Activated naive CD8-positive, alpha-beta T cell treated with anti-CD3 and anti-CD28 coated beads, Interleukin-2, amount 10 ng/mL, durations not matched to agents 7 days and 5 days (primary cell): ENCODE results near the gene BCAN. TPM values are rescaled to one million over a fixed set of nuclear protein-coding genes. Genes with fewer than 3 reads are reported as not detected.

Source experiments
- ATAC-seq: fragments of 150-1000 bp; cut with Tn5 transposase; one replicate; pipeline ENCODE4 v1.10.0; 2021; ENCODE audit warnings: low read depth, moderate library complexity
- POLR2A ChIA-PET: fragments of 350-600 bp; sonication (Branson Sonifier 250); formaldehyde crosslinking; loops from one replicate; lab custom pipeline; 2021; ENCODE audit warnings: antibody characterized with exemption; lab: Charles Lee
- DNase-seq: peaks from one replicate; pipeline ENCODE4 v3.0.0; 2021
- H3K27ac Mint-ChIP-seq: one replicate; pipeline ENCODE4 v1.8.0; 2022; ENCODE audit warnings: mild to moderate bottlenecking, mixed read lengths
- H3K27me3 Mint-ChIP-seq: one replicate; pipeline ENCODE4 v1.8.0; 2022; ENCODE audit warnings: mild to moderate bottlenecking, moderate library complexity, mixed read lengths
- H3K36me3 Mint-ChIP-seq: one replicate; pipeline ENCODE4 v1.8.0; 2021; ENCODE audit warnings: mild to moderate bottlenecking, mixed read lengths
- H3K4me1 Mint-ChIP-seq: one replicate; pipeline ENCODE4 v1.8.0; 2021; ENCODE audit warnings: mixed read lengths
- H3K4me3 Mint-ChIP-seq: one replicate; pipeline ENCODE4 v1.8.0; 2022; ENCODE audit warnings: mild to moderate bottlenecking, moderate library complexity, mixed read lengths
- H3K9me3 Mint-ChIP-seq: one replicate; pipeline ENCODE4 v1.8.0; 2021; ENCODE audit warnings: mixed read lengths
- total RNA-seq, 2 experiments: library from RNA; stranded (reverse); gene quantifications; one replicate each; pipeline ENCODE4 v1.2.3, GENCODE V29; 2021

BCAN gene
- total RNA-seq, 2 experiments from 2014 or later, result not detected

DNA sequence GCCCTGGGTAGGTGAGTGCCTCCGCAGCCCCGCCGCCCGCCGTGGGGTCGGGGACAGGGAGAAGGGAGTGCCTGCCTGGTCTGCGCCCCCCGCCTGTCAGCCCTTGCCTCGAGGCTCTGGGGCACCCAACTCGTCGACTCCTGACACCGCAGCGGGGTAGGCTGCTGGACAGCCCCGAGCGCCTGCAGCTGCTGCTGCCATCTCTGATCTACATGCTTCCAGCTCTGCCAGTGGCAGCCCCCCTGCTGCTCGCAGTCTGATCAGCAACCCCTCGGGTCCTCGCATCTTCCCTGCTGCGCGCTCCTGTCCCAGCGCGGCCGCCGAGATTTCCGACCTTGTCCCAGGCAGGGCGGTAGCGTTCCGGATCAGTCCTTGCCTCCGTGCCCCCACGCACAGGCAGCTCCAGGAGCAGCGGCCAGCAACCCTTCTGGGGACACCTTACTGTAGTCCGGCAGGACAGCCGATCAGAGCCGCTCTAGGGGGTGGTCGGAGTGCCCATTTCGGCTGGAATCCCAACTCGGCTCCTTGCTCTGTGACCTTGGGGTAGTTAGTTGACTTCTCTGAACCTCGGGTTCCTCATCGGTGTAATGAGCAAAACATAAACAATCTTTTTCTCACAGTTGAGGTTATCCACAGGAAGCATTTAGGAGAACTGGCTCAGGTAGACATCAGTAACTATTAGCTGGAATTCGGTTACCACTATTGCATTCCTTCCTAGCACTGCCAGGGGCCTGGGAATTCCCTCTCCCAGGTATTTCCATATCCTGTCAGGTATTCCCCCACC, 540 bp downstream of the BCAN start:
- Mint-ChIP-seq H3K4me1 (peaks cover 41% of the 10 kb centered on the region), H3K27me3 (peaks cover 83% of the 10 kb centered on the region), H3K27ac (no peak overlapping the region), H3K4me3 (peak overlapping the region; percentile 44), H3K9me3 (no peaks in the 10 kb centered on the region), H3K36me3 (no peaks in the 10 kb centered on the region)
- POLR2A ChIA-PET, result interaction anchor here (0.6 to 1.9 kb wide), 4 partner anchors 16 to 145 kb away, joined by 3 to 8 read pairs (median 6); no protein-coding TSS in a partner anchor
- DNase-seq, result no peak
- ATAC-seq, result no peak

DNA sequence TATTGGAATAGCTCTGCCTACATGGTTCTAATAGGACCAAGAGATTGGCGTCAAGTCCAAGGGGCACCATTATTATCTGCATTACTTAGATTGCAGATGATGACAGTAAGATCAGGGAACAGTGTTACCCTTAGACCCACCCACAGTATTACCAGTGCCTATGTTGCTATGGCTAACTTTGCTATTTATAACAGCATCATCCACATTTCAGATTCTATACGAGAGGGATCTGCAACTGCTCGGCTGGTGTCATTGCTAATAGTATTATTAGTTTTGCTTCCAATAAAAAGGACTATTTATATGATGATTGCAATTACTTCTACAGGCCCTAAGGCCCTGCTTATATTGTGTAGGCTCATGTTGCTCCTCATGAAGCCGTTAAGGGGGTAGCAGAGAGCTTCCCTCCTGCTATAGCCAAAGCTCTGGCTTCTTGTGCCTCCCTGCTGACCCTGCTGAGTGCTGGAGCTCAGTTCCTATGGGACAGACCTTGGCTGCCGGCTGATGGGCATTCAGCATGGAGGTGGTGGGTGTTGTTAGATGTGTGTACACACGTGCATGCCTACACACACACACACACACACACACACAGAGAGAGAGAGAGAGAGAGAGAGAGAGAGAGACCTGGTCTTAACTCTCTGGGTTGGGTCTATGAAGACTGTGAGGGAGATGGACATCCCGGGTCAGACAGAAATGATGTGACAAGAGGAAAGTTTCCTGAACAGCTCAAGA, 1.3 kb downstream of the BCAN start:
- peak overlapping the region; percentile 36 for H3K27ac Mint-ChIP-seq
- no peaks in the 10 kb centered on the region for H3K9me3 Mint-ChIP-seq
- H3K36me3 Mint-ChIP-seq, result no peaks in the 10 kb centered on the region
- H3K4me1 Mint-ChIP-seq, result peaks cover 41% of the 10 kb centered on the region
- peaks cover 88% of the 10 kb centered on the region for H3K27me3 Mint-ChIP-seq
- DNase-seq (peak; percentile 44), ATAC-seq (peak; percentile 1)
- POLR2A ChIA-PET, result interaction anchor here (0.7 to 1.9 kb wide), 6 partner anchors 16 to 285 kb away, joined by 3 to 8 read pairs (median 6); no protein-coding TSS in a partner anchor
- peak overlapping the region; percentile 47 for H3K4me3 Mint-ChIP-seq

DNA sequence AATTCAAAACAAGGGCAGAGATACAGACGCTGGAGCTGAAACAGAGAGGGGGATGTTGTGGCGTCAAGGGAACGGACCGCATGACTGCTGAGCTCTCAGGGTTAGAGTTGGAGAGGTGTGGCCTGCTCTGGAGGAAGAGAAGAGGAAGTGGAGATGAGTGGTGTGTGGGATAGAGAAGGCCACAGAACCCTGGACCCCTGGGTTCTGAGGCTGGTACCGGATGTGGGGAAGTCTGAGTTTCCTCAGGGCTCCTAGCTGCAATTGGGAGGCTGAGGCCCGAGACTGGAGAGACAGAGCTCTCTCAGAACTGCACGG, 1.8 kb downstream of the BCAN start:
- H3K27me3 Mint-ChIP-seq, result peaks cover 87% of the 10 kb centered on the region
- ATAC-seq, result peak; percentile 96
- POLR2A ChIA-PET, result interaction anchor here (0.6 to 1.9 kb wide), 5 partner anchors 17 to 284 kb away, joined by 3 to 8 read pairs (median 5); no protein-coding TSS in a partner anchor
- peak; percentile 67 for DNase-seq
- peak overlapping the region; percentile 36 for H3K27ac Mint-ChIP-seq
- peaks cover 41% of the 10 kb centered on the region for H3K4me1 Mint-ChIP-seq
- H3K9me3 Mint-ChIP-seq, result no peaks in the 10 kb centered on the region
- no peaks in the 10 kb centered on the region for H3K36me3 Mint-ChIP-seq
- peak overlapping the region; percentile 47 for H3K4me3 Mint-ChIP-seq

DNA sequence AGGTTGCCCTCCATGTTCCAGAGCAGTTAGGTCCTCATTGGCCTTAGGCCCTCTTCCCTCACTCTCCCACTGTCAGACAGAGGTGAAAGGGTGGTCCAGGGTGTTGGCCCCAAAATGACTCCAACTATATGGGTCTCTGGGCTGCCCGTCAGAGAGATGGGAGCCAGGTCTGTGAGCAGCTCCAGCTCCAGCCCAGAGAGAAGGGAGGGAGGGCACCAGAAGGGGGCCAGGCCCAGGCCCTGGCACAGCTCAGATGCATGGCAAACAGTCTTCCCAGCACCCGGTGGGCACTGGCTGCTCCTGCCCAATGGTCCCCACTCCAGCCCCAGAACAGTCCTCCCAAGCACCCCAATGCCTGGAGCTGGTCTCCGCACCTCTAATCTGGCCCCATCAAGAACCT, 2.2 kb downstream of the BCAN start:
- peaks cover 41% of the 10 kb centered on the region for H3K4me1 Mint-ChIP-seq
- peaks cover 87% of the 10 kb centered on the region for H3K27me3 Mint-ChIP-seq
- H3K36me3 Mint-ChIP-seq, result no peaks in the 10 kb centered on the region
- H3K27ac Mint-ChIP-seq, result no peak overlapping the region
- H3K4me3 Mint-ChIP-seq, result peak overlapping the region; percentile 47
- ATAC-seq (peak; percentile 17), DNase-seq (no peak)
- no peaks in the 10 kb centered on the region for H3K9me3 Mint-ChIP-seq
- POLR2A ChIA-PET, result interaction anchor here (0.6 to 1.9 kb wide), 5 partner anchors 17 to 284 kb away, joined by 3 to 8 read pairs (median 5); no protein-coding TSS in a partner anchor

DNA sequence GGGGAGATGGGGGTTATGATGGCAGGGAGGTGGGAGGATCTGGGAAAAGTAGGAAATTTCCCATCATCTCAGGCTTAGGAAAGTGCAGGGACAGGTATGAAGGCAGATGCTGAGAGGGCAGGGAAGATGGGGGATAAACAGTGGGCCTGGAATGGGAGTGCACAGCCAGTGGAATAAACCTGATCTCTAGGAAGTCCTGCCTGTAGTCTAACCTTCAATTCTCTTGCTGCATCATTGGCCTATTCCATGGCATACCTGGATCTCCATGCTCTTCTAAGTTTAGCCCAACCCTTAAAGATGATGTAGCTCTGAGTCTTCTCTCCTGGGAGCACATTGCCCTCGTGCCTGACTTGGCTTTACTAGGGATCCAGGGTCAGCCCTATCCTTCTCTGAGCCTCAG, 2.7 kb downstream of the BCAN start:
- H3K4me3 Mint-ChIP-seq, result no peak overlapping the region
- H3K27ac Mint-ChIP-seq, result no peak overlapping the region
- POLR2A ChIA-PET, result interaction anchor here (1.4 kb wide), 1 partner anchor 20 kb away, joined by 6 read pairs; no protein-coding TSS in a partner anchor
- H3K4me1 Mint-ChIP-seq, result peaks cover 41% of the 10 kb centered on the region
- H3K36me3 Mint-ChIP-seq, result no peaks in the 10 kb centered on the region
- no peak for ATAC-seq
- H3K27me3 Mint-ChIP-seq, result peaks cover 86% of the 10 kb centered on the region
- DNase-seq, result no peak
- H3K9me3 Mint-ChIP-seq, result no peaks in the 10 kb centered on the region

DNA sequence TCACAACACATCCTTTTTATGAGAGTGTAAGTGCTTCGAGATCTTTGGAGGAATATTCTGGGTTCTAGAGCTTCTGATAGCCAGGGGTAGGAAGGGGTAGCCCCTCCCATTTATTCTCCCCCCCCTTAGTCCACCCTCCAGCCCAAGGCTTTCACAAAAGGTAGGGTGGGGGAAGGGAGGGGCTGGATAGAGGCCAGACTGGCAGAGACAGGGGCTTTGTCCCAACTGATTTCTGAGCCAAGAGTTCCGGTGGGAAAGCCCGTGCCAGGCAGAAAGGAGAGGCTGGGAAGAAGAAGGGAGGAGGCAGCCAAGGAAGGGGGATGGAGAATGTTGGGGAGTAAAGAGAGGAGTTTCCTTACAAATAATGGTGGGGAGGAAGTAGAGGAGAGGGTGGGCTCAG, 3.1 kb downstream of the BCAN start:
- peaks cover 41% of the 10 kb centered on the region for H3K4me1 Mint-ChIP-seq
- H3K27me3 Mint-ChIP-seq, result peaks cover 85% of the 10 kb centered on the region
- H3K4me3 Mint-ChIP-seq, result no peak overlapping the region
- peak; percentile 25 for DNase-seq
- H3K36me3 Mint-ChIP-seq, result no peaks in the 10 kb centered on the region
- H3K9me3 Mint-ChIP-seq, result no peaks in the 10 kb centered on the region
- POLR2A ChIA-PET, result no interaction called here
- ATAC-seq, result no peak
- H3K27ac Mint-ChIP-seq, result no peak overlapping the region

DNA sequence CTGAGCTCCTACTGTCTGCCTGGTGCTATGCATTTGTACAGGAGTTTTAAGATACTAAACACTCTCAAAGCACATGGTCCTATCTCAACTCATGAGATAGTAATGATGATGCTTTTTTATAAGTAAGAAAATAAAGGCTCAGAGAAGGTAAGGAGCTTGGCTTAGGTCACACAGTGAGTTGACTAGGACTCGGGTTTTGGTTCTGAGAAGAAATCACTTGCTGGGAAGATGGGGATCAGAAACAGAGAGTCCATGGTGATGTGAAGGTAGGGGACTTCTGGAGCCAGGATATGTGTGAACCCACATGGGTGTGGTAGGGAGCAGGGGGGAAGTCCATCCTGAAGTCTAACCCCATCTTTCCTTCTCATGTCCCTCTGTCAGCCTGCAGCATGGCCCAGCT, 3.7 kb downstream of the BCAN start:
- POLR2A ChIA-PET, result no interaction called here
- Mint-ChIP-seq H3K4me1 (peaks cover 41% of the 10 kb centered on the region), H3K36me3 (no peaks in the 10 kb centered on the region), H3K9me3 (no peaks in the 10 kb centered on the region), H3K27me3 (peaks cover 84% of the 10 kb centered on the region), H3K27ac (no peak overlapping the region), H3K4me3 (no peak overlapping the region)
- no peak for DNase-seq
- no peak for ATAC-seq

DNA sequence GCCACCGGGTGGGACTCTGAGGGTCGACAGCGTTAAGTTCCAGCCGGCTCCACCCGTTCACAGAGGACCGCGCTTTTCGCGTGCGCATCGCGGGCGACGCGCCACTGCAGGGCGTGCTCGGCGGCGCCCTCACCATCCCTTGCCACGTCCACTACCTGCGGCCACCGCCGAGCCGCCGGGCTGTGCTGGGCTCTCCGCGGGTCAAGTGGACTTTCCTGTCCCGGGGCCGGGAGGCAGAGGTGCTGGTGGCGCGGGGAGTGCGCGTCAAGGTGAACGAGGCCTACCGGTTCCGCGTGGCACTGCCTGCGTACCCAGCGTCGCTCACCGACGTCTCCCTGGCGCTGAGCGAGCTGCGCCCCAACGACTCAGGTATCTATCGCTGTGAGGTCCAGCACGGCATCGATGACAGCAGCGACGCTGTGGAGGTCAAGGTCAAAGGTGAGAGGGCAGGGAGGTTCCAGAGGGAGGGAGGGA, 4.9 kb downstream of the BCAN start:
- no peaks in the 10 kb centered on the region for H3K36me3 Mint-ChIP-seq
- POLR2A ChIA-PET, result no interaction called here
- H3K4me3 Mint-ChIP-seq, result no peak overlapping the region
- no peaks in the 10 kb centered on the region for H3K9me3 Mint-ChIP-seq
- no peak overlapping the region for H3K27ac Mint-ChIP-seq
- peaks cover 74% of the 10 kb centered on the region for H3K27me3 Mint-ChIP-seq
- H3K4me1 Mint-ChIP-seq, result peaks cover 33% of the 10 kb centered on the region
- peak; percentile 26 for DNase-seq
- ATAC-seq, result no peak

DNA sequence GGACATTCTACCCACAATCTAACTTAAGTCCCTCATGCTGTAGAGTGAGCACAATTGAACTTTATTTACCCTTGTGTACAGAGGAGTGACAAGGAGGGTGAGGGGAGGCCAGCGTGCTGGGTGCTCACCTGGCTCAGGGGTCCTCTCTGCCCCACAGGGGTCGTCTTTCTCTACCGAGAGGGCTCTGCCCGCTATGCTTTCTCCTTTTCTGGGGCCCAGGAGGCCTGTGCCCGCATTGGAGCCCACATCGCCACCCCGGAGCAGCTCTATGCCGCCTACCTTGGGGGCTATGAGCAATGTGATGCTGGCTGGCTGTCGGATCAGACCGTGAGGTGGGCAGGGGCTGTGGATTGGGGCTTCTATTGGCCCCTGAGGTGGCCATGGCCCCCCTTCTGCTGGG, 5.4 kb downstream of the BCAN start:
- peak; percentile 27 for DNase-seq
- ATAC-seq, result no peak
- Mint-ChIP-seq H3K9me3 (no peaks in the 10 kb centered on the region), H3K4me1 (peaks cover 33% of the 10 kb centered on the region), H3K36me3 (no peaks in the 10 kb centered on the region), H3K27ac (no peak overlapping the region), H3K4me3 (no peak overlapping the region), H3K27me3 (peaks cover 76% of the 10 kb centered on the region)
- POLR2A ChIA-PET, result no interaction called here

DNA sequence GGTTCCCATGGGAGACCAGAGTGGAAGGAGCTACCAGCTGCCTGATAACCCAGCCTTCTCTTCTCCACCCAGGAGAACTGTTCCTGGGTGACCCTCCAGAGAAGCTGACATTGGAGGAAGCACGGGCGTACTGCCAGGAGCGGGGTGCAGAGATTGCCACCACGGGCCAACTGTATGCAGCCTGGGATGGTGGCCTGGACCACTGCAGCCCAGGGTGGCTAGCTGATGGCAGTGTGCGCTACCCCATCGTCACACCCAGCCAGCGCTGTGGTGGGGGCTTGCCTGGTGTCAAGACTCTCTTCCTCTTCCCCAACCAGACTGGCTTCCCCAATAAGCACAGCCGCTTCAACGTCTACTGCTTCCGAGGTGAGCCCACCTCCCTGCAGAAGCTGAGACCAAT, 6.6 kb downstream of the BCAN start:
- H3K36me3 Mint-ChIP-seq, result no peaks in the 10 kb centered on the region
- no peaks in the 10 kb centered on the region for H3K9me3 Mint-ChIP-seq
- POLR2A ChIA-PET, result no interaction called here
- no peak for ATAC-seq
- peaks cover 24% of the 10 kb centered on the region for H3K4me1 Mint-ChIP-seq
- H3K4me3 Mint-ChIP-seq, result no peak overlapping the region
- H3K27ac Mint-ChIP-seq, result no peak overlapping the region
- DNase-seq, result peak; percentile 22
- H3K27me3 Mint-ChIP-seq, result peaks cover 70% of the 10 kb centered on the region

DNA sequence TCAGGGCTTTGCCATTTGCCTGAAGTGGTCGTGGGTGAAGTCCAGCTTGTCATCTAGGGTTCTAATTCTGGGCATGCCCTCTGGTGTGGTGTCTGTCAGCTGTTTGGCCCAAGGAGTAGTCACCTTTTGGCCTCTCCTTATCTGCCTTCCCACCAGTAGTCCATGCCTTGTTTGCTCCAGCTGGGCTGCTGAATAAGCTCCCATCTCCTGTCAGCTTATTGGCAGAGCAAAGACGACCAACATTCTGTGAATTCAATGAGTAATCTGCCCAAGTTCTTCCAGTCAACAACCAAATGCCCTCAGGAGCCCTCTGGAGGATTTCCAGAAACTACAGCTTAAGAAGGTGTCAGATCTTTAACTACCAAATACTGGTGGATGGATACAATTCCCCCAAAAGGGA, 7.0 kb downstream of the BCAN start:
- Mint-ChIP-seq H3K27me3 (peaks cover 70% of the 10 kb centered on the region), H3K27ac (no peak overlapping the region), H3K9me3 (no peaks in the 10 kb centered on the region), H3K4me1 (peaks cover 19% of the 10 kb centered on the region), H3K4me3 (no peak overlapping the region), H3K36me3 (no peaks in the 10 kb centered on the region)
- ATAC-seq (no peak), DNase-seq (peak; percentile 24)
- POLR2A ChIA-PET, result no interaction called here

DNA sequence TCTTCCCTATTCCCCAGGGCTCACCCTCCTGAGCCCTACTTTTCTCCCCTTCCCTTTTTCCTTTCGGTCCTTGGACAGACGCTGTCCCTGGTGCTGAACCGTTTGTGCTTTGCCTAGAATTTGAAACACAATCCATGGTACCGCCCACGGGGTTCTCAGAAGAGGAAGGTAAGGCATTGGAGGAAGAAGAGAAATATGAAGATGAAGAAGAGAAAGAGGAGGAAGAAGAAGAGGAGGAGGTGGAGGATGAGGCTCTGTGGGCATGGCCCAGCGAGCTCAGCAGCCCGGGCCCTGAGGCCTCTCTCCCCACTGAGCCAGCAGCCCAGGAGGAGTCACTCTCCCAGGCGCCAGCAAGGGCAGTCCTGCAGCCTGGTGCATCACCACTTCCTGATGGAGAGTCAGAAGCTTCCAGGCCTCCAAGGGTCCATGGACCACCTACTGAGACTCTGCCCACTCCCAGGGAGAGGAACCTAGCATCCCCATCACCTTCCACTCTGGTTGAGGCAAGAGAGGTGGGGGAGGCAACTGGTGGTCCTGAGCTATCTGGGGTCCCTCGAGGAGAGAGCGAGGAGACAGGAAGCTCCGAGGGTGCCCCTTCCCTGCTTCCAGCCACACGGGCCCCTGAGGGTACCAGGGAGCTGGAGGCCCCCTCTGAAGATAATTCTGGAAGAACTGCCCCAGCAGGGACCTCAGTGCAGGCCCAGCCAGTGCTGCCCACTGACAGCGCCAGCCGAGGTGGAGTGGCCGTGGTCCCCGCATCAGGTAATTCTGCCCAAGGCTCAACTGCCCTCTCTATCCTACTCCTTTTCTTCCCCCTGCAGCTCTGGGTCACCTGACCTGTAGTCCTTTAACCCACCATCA, 10.4 kb downstream of the BCAN start:
- Mint-ChIP-seq H3K9me3 (no peaks in the 10 kb centered on the region), H3K4me3 (no peak overlapping the region), H3K27ac (no peak overlapping the region), H3K4me1 (peaks cover 6% of the 10 kb centered on the region), H3K36me3 (no peaks in the 10 kb centered on the region), H3K27me3 (peaks cover 71% of the 10 kb centered on the region)
- POLR2A ChIA-PET, result interaction anchor here (0.7 kb wide), 1 partner anchor 48 kb away, joined by 3 read pairs; no protein-coding TSS in a partner anchor
- ATAC-seq (no peak), DNase-seq (peak; percentile 50)

DNA sequence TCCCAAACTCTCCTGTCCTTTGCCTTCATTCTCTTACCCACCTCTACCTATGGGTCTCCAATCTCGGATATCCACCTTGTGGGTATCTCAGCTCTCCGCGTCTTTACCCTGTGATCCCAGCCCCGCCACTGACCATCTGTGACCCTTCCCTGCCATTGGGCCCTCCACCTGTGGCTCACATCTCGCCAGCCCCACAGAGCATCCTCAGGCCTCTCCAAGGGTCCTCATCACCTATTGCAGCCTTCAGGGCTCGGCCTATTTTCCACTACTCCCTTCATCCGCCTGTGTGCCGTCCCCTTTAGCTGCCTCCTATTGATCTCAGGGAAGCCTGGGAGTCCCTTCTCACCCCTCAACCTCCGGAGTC, 11.1 kb downstream of the BCAN start:
- no peak overlapping the region for H3K4me3 Mint-ChIP-seq
- ATAC-seq (no peak), DNase-seq (no peak)
- POLR2A ChIA-PET, result interaction anchor here (0.7 kb wide), 1 partner anchor 48 kb away, joined by 3 read pairs; no protein-coding TSS in a partner anchor
- no peaks in the 10 kb centered on the region for H3K36me3 Mint-ChIP-seq
- peaks cover 69% of the 10 kb centered on the region for H3K27me3 Mint-ChIP-seq
- H3K4me1 Mint-ChIP-seq, result peaks cover 10% of the 10 kb centered on the region
- H3K9me3 Mint-ChIP-seq, result no peaks in the 10 kb centered on the region
- no peak overlapping the region for H3K27ac Mint-ChIP-seq
